T-helper 2 cell treated with Interferon-gamma antibody and Interleukin-4, amounts not matched to agents 5 μg/mL and 100 μg/mL, for 36 hours (primary cell): Measurements from ENCODE around the gene ZNF354B.
"Not testable (repeated sequence)": the region's sequence is repeated elsewhere in the genome, so short reads cannot be mapped to it uniquely, and the experiment has no call there.

Experiments used
- DNase-seq: peaks from one replicate; pipeline ENCODE4 v3.0.0; 2021; ENCODE audit warnings: low spot score
- H3K27ac Mint-ChIP-seq: one replicate; pipeline ENCODE4 v1.8.0; 2021; ENCODE audit warnings: mild to moderate bottlenecking, mixed read lengths
- H3K27me3 Mint-ChIP-seq: one replicate; pipeline ENCODE4 v1.8.0; 2021; ENCODE audit warnings: low read depth, mixed read lengths
- H3K36me3 Mint-ChIP-seq: one replicate; pipeline ENCODE4 v1.8.0; 2021; ENCODE audit warnings: low read depth, mixed read lengths
- H3K4me1 Mint-ChIP-seq: one replicate; pipeline ENCODE4 v1.8.0; 2021; ENCODE audit warnings: low read depth, mixed read lengths
- H3K4me3 Mint-ChIP-seq: one replicate; pipeline ENCODE4 v1.8.0; 2022; ENCODE audit warnings: mild to moderate bottlenecking, moderate library complexity, mixed read lengths
- H3K9me3 Mint-ChIP-seq: one replicate; pipeline ENCODE4 v1.8.0; 2021; ENCODE audit warnings: mixed read lengths

The ZNF354B gene

DNA sequence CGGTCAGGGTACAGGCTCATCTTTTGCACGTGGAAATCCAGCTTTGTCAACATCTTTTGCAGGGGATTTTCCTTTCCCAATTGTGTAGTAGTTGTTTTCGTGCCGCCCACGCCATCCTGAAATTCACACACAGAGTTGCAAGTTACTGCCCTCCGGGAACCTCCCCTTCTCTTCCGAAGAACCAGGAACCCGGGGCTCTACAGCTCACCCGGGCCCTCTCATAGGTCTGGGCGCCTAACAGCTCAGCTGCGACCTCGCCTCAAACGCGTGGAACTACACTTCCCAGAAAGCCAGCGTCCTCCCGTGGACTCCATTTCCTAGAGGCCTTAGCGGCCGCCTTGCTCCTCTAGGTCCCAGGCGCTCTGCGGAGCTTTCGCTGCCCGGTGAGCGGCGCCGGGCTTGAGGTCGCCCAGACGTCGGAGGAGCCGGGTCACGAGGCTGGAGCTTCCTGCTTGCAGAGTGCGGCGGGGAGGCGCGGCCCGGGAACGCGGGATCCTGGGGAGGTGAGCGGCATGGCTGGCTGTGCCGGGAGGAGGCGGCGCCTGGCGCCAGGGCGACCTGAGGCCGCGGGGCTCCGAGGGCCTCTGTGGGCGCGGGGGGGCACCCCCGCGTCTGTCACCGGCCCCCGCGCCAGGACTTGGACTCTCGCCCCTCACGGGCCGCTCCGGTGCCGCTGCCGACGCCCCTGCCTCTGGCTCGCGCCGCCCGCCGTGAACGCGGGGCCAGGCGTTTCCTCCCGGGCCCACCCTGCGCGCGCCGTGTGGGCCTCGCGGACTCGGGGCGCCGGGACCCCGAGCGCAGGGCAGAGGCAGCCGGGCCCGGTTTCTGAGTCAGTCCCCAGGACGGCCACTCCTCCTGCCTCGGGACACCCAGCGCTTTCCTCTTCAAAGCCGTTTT lies at the start of gene ZNF354B:
Gene ZNF354B, plus strand, starts transcription at position 329 of the 897 bp plus-strand sequence. CDS start 1,095 bp downstream, outside the sequence.
- peak within 1 kb of the TSS; percentile 85 for H3K4me3 Mint-ChIP-seq
- peak; percentile 87 for DNase-seq
- H3K27me3 Mint-ChIP-seq = no peaks in the 10 kb centered on the region
- peak within 1 kb of the TSS; percentile 75 for H3K27ac Mint-ChIP-seq
- H3K9me3 Mint-ChIP-seq = peaks cover 8% of the 10 kb centered on the region
- H3K4me1 Mint-ChIP-seq = peaks cover 16% of the 10 kb centered on the region
- peaks cover 31% of the 10 kb centered on the region for H3K36me3 Mint-ChIP-seq

DNA sequence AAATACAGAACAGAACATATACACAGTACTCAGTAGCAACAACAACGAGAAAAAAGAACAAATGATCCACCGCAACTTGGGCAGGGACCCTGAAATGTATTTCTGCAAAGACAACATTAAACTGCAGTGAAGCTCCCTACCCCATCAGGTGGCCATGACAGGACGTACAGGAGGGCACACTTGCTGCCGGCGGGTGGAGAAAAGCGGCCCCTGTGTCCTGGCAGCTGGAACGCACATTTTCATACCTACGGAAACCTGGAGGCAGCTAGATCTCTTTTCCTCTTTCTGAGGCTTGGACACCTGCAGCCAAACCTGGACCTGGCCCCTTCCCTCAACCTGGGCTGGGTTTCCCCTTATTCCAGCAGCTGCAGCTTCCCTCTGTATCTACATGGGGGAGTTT lies 42.2 kb upstream of the ZNF354B start:
- Mint-ChIP-seq H3K4me3 (no peak overlapping the region), H3K9me3 (peaks cover 4% of the 10 kb centered on the region), H3K36me3 (no peaks in the 10 kb centered on the region), H3K27me3 (no peaks in the 10 kb centered on the region), H3K27ac (no peak overlapping the region), H3K4me1 (no peaks in the 10 kb centered on the region)
- DNase-seq = no peak

DNA sequence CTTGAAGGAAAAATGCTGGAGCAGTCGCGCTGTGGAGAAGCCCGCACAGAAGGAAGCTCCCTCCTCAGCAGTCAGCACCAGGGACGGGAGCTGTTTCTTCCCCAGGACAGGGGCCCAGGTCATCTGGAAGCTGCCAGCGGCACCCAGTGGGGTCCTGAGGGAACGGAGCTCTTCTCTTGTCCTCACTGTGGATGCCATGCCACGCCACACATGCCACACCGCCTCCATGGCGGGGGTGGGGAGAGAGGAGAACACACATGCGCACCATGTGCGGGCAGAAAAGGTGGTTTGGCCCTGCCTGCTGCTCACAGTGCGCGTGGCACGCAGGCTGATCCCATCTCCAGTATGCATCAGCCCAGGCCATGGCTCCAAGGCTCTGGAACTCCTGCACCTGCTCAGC lies 41.7 kb upstream of the ZNF354B start:
- Mint-ChIP-seq H3K4me1 (no peaks in the 10 kb centered on the region), H3K27me3 (no peaks in the 10 kb centered on the region), H3K27ac (no peak overlapping the region), H3K9me3 (peaks cover 4% of the 10 kb centered on the region), H3K4me3 (no peak overlapping the region), H3K36me3 (no peaks in the 10 kb centered on the region)
- DNase-seq = no peak

DNA sequence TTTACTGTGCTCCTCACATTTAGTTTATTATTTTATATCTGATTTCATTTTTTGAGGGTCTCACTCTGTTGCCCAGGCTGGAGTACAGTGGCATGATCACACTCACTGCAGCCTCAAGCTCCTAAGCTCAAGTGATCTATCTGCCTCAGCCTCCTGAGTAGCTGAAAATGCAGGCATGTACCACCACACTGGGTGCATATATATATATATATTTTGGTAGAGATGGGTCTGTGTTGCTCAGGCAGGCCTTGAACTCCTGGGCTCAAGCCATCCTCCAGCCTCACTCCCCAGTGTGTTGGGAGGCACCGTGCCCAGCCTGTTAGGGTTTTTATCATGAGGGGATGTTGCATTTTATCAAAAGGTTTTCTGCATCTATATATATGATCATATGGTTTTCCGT lies 39.8 kb upstream of the ZNF354B start:
- Mint-ChIP-seq H3K36me3 (no peaks in the 10 kb centered on the region), H3K4me3 (no peak overlapping the region), H3K9me3 (peaks cover 4% of the 10 kb centered on the region), H3K27ac (no peak overlapping the region), H3K4me1 (no peaks in the 10 kb centered on the region), H3K27me3 (no peaks in the 10 kb centered on the region)
- no peak for DNase-seq

DNA sequence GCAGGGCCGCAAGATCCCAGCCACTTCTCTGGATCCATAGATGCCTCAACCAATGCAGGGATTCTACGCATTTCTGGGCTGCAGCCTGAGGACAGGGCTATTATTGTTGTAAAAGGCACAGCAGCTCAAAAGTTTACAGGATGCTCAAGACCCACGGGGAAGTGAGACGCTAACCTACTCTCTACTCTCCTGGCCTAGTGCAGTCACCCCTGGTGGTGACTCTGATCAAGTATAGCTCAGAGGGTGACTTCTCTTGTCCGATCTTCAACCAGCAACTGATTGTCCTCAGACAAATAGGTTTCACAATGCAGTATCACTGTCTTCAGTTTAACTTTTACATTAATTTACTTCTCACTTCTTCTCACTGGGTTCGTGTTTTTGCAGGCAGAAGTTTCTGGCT lies 34.3 kb upstream of the ZNF354B start:
- DNase-seq = no peak
- Mint-ChIP-seq H3K36me3 (no peaks in the 10 kb centered on the region), H3K4me3 (no peak overlapping the region), H3K9me3 (peaks cover 4% of the 10 kb centered on the region), H3K27ac (no peak overlapping the region), H3K4me1 (no peaks in the 10 kb centered on the region), H3K27me3 (no peaks in the 10 kb centered on the region)

DNA sequence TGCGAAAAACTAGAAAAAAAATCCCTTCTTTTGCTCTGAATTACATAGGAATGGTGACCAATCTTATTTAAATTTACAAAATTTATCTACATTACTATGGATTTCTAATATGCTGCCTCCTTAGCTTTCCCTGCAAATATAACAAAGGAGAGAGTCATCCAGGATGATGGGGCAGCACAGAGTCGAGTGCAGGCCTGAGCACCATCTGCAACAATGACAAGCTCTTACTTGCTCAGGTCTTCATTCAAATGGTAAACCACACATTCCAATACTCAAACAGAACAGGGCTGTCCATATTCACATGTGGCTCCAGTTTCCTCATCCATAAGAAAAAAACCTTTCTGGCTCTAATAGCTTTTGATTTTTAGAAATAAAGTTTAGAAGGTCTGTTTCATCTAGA lies 33.5 kb upstream of the ZNF354B start:
- Mint-ChIP-seq H3K9me3 (peaks cover under 1% of the 10 kb centered on the region), H3K27ac (no peak overlapping the region), H3K36me3 (no peaks in the 10 kb centered on the region), H3K4me3 (no peak overlapping the region), H3K27me3 (no peaks in the 10 kb centered on the region), H3K4me1 (no peaks in the 10 kb centered on the region)
- no peak for DNase-seq

DNA sequence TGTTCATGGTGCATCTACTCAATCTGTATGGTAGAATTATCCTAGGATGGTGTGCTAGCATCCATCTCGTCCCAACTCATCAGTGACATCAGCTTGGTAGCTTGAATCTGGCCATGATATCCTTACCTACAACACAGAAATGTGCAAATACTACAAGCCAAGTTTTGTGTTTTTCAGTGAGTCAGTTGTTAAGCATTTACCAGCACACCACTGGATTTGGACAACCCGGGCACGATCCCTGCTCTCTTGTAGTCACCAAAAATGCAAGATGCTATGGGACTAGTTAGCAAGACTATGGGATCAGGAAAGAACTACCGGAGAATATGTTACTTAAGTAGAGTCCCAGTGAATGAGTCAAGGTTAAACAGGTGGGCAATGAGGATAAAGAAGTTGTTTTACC lies 32.1 kb upstream of the ZNF354B start:
- DNase-seq = no peak
- Mint-ChIP-seq H3K4me1 (no peaks in the 10 kb centered on the region), H3K27me3 (no peaks in the 10 kb centered on the region), H3K4me3 (no peak overlapping the region), H3K9me3 (no peaks in the 10 kb centered on the region), H3K27ac (no peak overlapping the region), H3K36me3 (no peaks in the 10 kb centered on the region)

DNA sequence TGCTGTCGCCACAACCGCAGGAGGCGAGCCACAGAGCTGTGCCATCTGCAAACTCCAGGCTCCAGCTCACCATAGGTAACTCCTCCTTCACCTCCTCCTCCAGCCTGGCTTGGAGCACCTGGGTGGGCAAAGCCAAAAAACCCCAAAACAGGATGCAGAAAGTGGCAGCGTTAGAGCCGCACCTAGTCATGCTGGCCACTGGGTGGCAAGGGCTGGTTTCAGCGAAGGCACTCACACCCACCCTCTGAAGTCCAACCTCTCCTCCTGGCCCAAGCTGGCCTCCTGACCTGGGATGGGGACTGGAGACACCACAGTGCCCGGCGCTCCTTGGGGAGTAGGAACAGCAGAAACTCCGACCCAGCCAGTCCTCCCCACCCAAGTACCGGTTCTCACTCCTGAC lies 28.7 kb upstream of the ZNF354B start:
- no peak for DNase-seq
- H3K27me3 Mint-ChIP-seq = no peaks in the 10 kb centered on the region
- H3K4me1 Mint-ChIP-seq = no peaks in the 10 kb centered on the region
- H3K4me3 Mint-ChIP-seq = no peak overlapping the region
- no peaks in the 10 kb centered on the region for H3K36me3 Mint-ChIP-seq
- H3K27ac Mint-ChIP-seq = no peak overlapping the region
- no peaks in the 10 kb centered on the region for H3K9me3 Mint-ChIP-seq

DNA sequence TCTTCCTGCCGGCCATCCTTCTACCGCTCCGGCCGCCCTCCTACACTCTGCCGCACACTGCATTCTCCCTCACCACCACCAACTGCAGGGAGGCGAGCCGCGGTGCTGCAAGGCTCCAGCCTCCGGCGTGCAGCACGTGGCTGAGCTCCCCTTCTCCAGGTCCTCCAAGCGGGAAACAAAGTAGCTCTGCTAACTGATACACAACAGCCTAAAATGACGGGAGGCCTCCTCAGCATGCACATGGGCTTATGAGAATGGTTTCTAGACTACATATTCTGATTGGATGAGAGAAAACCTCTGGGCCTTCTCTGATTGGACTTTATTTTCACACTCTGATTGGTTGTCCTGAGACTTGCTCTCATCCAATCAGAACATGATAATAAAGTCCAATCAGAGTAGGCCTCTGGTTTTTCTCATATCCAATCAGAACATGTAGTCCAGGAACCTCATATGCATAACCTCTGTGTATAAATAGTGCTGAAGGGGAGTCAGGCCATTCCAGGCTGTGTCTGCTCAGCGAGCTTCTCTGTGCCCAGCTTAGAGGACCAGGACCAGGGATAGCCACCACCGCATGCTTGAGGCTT lies 27.0 kb upstream of the ZNF354B start:
- no peak overlapping the region for H3K27ac Mint-ChIP-seq
- H3K36me3 Mint-ChIP-seq = no peaks in the 10 kb centered on the region
- H3K27me3 Mint-ChIP-seq = no peaks in the 10 kb centered on the region
- no peak for DNase-seq
- H3K4me3 Mint-ChIP-seq = no peak overlapping the region
- no peaks in the 10 kb centered on the region for H3K4me1 Mint-ChIP-seq
- no peaks in the 10 kb centered on the region for H3K9me3 Mint-ChIP-seq

DNA sequence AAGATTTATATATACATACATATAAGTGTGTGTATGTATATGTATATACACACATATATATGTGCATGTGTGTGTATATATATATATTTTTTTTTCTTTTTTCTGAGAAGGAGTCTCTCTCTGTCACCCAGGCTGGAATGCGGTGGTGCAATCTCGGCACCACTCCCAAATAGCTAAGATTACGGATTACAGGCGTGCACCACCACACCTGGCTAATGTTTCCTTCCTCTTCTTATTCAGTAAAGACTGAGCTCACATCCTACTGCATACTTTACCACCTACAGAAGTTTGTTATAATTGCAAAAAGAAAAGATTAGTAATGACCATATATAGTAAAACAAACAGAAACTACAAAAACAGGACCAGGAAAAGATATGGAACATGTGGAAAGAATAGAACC lies 23.1 kb upstream of the ZNF354B start:
- DNase-seq = no peak

DNA sequence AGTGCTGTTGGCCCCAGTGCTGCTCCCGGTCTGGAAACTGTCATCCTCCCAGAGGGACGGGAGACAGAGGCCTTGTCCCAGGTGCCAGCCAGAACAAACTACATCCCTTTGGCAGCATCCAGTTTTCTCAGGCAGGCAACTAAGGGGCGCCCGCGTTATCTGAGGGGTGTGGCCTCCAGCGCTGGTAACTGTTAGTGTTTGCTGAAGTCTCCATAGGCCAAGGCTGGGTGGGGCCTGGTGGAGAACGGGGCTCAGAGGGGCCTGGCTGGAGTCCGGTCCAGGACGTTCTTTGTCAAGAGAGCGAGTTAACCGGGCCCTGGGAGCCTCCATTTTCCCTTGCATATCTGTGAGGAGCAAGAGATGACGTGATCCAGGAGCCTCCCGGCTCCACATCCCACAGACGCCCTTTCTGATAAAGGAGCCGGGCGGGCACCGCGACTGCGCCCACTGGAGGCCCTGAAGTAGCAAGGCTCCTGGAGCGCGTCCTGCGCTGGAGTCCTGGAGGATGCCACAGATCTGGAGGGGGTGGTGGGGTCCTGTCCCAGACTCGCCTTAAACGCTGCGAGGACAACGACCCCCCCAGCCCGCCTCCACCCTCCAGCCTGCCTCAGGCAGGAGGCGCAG lies 20.9 kb upstream of the ZNF354B start:
- H3K4me3 Mint-ChIP-seq, H3K36me3 Mint-ChIP-seq, H3K27me3 Mint-ChIP-seq, H3K27ac Mint-ChIP-seq, H3K9me3 Mint-ChIP-seq, DNase-seq, H3K4me1 Mint-ChIP-seq: not testable (repeated sequence)

More for the DNA sequence above, 23.1 kb upstream of the ZNF354B start:
- no peaks in the 10 kb centered on the region for H3K4me1 Mint-ChIP-seq
- no peaks in the 10 kb centered on the region for H3K9me3 Mint-ChIP-seq
- H3K27ac Mint-ChIP-seq = no peak overlapping the region
- H3K36me3 Mint-ChIP-seq = no peaks in the 10 kb centered on the region
- H3K4me3 Mint-ChIP-seq = no peak overlapping the region
- no peaks in the 10 kb centered on the region for H3K27me3 Mint-ChIP-seq

DNA sequence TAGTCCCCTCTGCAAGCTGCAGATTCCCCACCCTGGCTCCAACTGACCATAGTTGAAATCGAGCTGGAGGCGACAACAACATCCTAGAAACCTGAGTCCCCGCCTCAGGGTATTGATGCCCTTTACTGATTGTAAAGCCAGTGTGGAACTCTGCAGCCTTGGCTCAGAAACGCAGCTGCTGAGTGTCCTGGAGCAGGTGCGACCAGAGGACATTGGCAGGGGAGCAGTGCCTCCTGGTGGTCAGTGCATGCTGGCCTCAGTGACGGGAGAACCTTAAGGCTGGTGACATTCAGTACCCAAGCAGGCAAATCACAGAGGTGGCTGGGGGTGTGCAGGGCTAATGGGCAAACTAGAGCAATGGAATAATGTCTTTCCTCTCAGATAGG lies 20.4 kb upstream of the ZNF354B start:
- Mint-ChIP-seq H3K4me3 (no peak overlapping the region), H3K36me3 (no peaks in the 10 kb centered on the region), H3K9me3 (no peaks in the 10 kb centered on the region), H3K4me1 (no peaks in the 10 kb centered on the region), H3K27ac (no peak overlapping the region), H3K27me3 (no peaks in the 10 kb centered on the region)
- DNase-seq = peak; percentile 11

DNA sequence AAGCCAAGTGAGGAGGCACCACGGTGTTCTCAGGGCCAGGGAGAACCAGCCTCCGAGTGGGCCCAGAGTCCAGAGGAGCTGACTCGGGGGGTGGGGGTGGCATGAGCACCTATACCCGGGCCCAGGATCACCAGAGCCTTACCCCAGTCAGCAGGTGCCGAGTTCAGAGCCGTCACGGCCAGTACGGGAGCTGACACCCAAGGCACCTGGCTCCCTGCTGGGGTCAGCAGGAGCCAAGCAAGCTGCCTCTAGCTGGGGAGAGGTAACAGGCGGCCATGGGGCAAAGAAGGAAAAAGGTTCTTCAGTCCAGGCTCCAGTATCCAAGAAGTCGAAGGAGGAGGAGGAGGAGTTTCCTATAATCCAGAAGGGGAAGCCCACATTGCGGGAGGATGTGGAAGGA lies 19.4 kb upstream of the ZNF354B start:
- H3K4me3 Mint-ChIP-seq = not testable (repeated sequence)

DNA sequence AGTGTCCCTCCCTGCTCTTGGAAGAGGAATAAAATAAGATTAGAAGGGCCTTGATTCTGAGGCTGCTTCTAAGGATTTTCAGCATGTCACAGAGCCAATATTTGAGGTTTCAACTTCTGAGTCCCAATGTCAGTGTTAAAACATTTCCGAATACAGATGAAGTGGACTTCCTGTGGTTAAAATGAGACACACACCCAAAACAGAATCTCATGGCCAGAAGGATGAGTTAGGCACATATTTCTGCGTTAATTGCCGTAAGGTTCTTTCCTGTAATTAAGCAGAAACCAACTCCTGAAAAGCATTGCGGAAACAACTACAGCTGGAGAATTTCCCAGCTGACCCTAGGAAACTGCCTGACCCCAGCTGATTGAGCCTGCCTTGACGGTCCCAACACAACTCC lies 10.4 kb upstream of the ZNF354B start:
- H3K9me3 Mint-ChIP-seq = peaks cover 4% of the 10 kb centered on the region
- no peak for DNase-seq
- H3K4me3 Mint-ChIP-seq = no peak overlapping the region
- H3K36me3 Mint-ChIP-seq = no peaks in the 10 kb centered on the region
- no peaks in the 10 kb centered on the region for H3K4me1 Mint-ChIP-seq
- no peaks in the 10 kb centered on the region for H3K27me3 Mint-ChIP-seq
- H3K27ac Mint-ChIP-seq = no peak overlapping the region

More for the DNA sequence above, 19.4 kb upstream of the ZNF354B start:
- H3K9me3 Mint-ChIP-seq, DNase-seq, H3K36me3 Mint-ChIP-seq, H3K27ac Mint-ChIP-seq, H3K4me1 Mint-ChIP-seq, H3K27me3 Mint-ChIP-seq: not testable (repeated sequence)
